Gastrocnemius medialis (tissue), 4 donors: ENCODE data around the gene PCNX3. TPM values are rescaled to one million over a fixed set of nuclear protein-coding genes. Genes with fewer than 3 reads are reported as not detected.

Experiments
- ATAC-seq, 2 donors: fragments of 150-250 bp; one replicate each; pipeline ENCODE4 v1.9.1; 2016
- DNase-seq, 2 donors: peaks; one replicate each; pipeline ENCODE4 v3.0.0-alpha.2; 2019
- H3K27ac ChIP-seq, 4 donors: fragments of 200-600 bp; sonication (generic); 1 replicate in 1 of 4; 2 replicates in 3 of 4; pipeline ENCODE4 v1.5.1; 2016 to 2018; ENCODE audit warnings: mild to moderate bottlenecking in 2 of 4, moderate library complexity in 1 of 4
- H3K27me3 ChIP-seq, 3 donors: fragments of 200-600 bp; sonication (generic) in 2 of 3; 1 replicate in 1 of 3; 2 replicates in 2 of 3; pipeline versions ENCODE4 v1.5.1 to v1.6.0; 2016 to 2019; ENCODE audit warnings: mild to moderate bottlenecking in 1 of 3, moderate library complexity in 1 of 3
- H3K36me3 ChIP-seq, 2 donors: fragments of 200-600 bp; sonication (generic) in 1 of 2; one replicate each; pipeline ENCODE4 v1.5.1; 2017 to 2018
- H3K4me1 ChIP-seq, 2 donors: fragments of 200-600 bp; sonication (generic) in 1 of 2; one replicate each; pipeline ENCODE4 v1.5.1; 2016 to 2017; ENCODE audit warnings: mild to moderate bottlenecking in 2 of 2
- H3K4me3 ChIP-seq, 4 donors: fragments of 200-600 bp; sonication (generic) in 3 of 4; 1 replicate in 1 of 4; 2 replicates in 3 of 4; pipeline ENCODE4 v1.5.1; 2016 to 2019; ENCODE audit warnings: mild to moderate bottlenecking in 2 of 4
- H3K9me3 ChIP-seq, 3 donors: fragments of 200-600 bp; sonication (generic) in 2 of 3; 1 replicate in 1 of 3; 2 replicates in 2 of 3; pipeline ENCODE4 v1.5.1; 2016 to 2019
- CTCF ChIP-seq, 5 experiments: fragments of 450-650 bp in 3 of 5; fragments of 200-600 bp in 2 of 5; sonication (generic) in 2 of 5; IDR thresholded peaks in 4 of 5; conservative IDR thresholded peaks in 1 of 5; 1 replicate in 4 of 5; 2 replicates in 1 of 5; pipeline ENCODE4 v1.5.1; 2016 to 2019; ENCODE audit warnings: antibody characterized with exemption in 5 of 5, mild to moderate bottlenecking in 3 of 5, moderate library complexity in 3 of 5
- POLR2A ChIP-seq, 2 donors: fragments of 450-650 bp; IDR thresholded peaks; one replicate each; pipeline ENCODE4 v1.6.1; 2017; ENCODE audit warnings: antibody characterized with exemption in 2 of 2, mild to moderate bottlenecking in 2 of 2, moderate library complexity in 2 of 2
- in situ Hi-C, 4 donors: fragments of 200-750 bp; cut with MboI; loops; one replicate each; pipeline versions ENCODE4 v1.15.0 to v1.8.0; 2017; ENCODE audit warnings: low sequenced_read_pairs in 4 of 4
- intact Hi-C: fragments of 100-400 bp; cut with DNase I; formaldehyde crosslinking; loops from one replicate; pipeline ENCODE4 v1.15.1; 2023; ENCODE audit warnings: low total_unique reads
- total RNA-seq, 4 donors: library from RNA; depleted of rRNA; stranded (reverse); fragments of >200 nt; gene quantifications; one replicate each; pipeline versions ENCODE4 v1.1.0 to v1.2.3, GENCODE V29; 2016

Gene PCNX3
- total RNA-seq, 4 donors from 2014 or later: 7.6 to 15.6 (median 13.1) TPM

GRCh38 chr11:65604258-65604657, 11.3 kb upstream of the PCNX3 start:
- Histone ChIP-seq H3K4me1 (peaks cover 12 to 18% of the 10 kb centered on the region in 2 donors), H3K36me3 (peaks cover 0 to 34% of the 10 kb centered on the region in 2 donors), H3K4me3 (no peak overlapping the region), H3K27me3 (no peaks in the 10 kb centered on the region), H3K9me3 (no peaks in the 10 kb centered on the region), H3K27ac (no peak overlapping the region)
- TF ChIP-seq CTCF (IDR thresholded peaks at IDR 0.05 in 4 of 5, conservative IDR thresholded peaks at IDR 0.05 in 1 of 5): no peak
- no peak for TF ChIP-seq POLR2A (IDR thresholded peaks at IDR 0.05)
- in situ Hi-C loops (no loop called here), intact Hi-C loops (no loop called here)
- DNase-seq (no peak), ATAC-seq (no peak)

GRCh38 chr11:65606876-65607613, 8.5 kb upstream of the PCNX3 start:
- ATAC-seq: peak; percentile 91 to 95
- TF ChIP-seq CTCF (IDR thresholded peaks at IDR 0.05 in 4 of 5, conservative IDR thresholded peaks at IDR 0.05 in 1 of 5): no peak
- no peak for TF ChIP-seq POLR2A (IDR thresholded peaks at IDR 0.05)
- Histone ChIP-seq H3K27ac (peak overlapping the region; percentile 79 to 92 (median 82)), H3K4me1 (peaks cover 28 to 40% of the 10 kb centered on the region in 2 donors), H3K9me3 (no peaks in the 10 kb centered on the region), H3K27me3 (no peaks in the 10 kb centered on the region), H3K36me3 (peaks cover 0 to 30% of the 10 kb centered on the region in 2 donors), H3K4me3 (peak overlapping the region; percentile 45 to 70 (median 48))
- intact Hi-C loops: no loop called here
- DNase-seq: peak; percentile 93 to 96
- in situ Hi-C loops: no loop called here

GRCh38 chr11:65607614-65608426, 7.8 kb upstream of the PCNX3 start:
- Histone ChIP-seq H3K36me3 (peaks cover 0 to 30% of the 10 kb centered on the region in 2 donors), H3K9me3 (no peaks in the 10 kb centered on the region), H3K4me3 (peak overlapping the region; percentile 45 to 70 (median 48)), H3K4me1 (peaks cover 36 to 47% of the 10 kb centered on the region in 2 donors), H3K27ac (peak overlapping the region; percentile 79 to 92 (median 82)), H3K27me3 (no peaks in the 10 kb centered on the region)
- no peak for DNase-seq
- in situ Hi-C loops (no loop called here), intact Hi-C loops (no loop called here)
- ATAC-seq: no peak
- TF ChIP-seq POLR2A (IDR thresholded peaks at IDR 0.05): no peak
- no peak for TF ChIP-seq CTCF (IDR thresholded peaks at IDR 0.05 in 4 of 5, conservative IDR thresholded peaks at IDR 0.05 in 1 of 5)

- ATAC-seq: no peak
- Histone ChIP-seq H3K36me3 (peaks cover 0 to 17% of the 10 kb centered on the region in 2 donors), H3K4me1 (peaks cover 38 to 59% of the 10 kb centered on the region in 2 donors), H3K9me3 (no peaks in the 10 kb centered on the region), H3K27ac (peak overlapping the region; percentile 11 to 93 (median 54)), H3K4me3 (no peak overlapping the region), H3K27me3 (no peaks in the 10 kb centered on the region)
- DNase-seq: no peak
- in situ Hi-C loops (no loop called here), intact Hi-C loops (no loop called here)
- TF ChIP-seq POLR2A (IDR thresholded peaks at IDR 0.05): no peak
- TF ChIP-seq CTCF (IDR thresholded peaks at IDR 0.05 in 4 of 5, conservative IDR thresholded peaks at IDR 0.05 in 1 of 5): no peak
These were observed 6.3 kb upstream of the PCNX3 start for GRCh38 chr11:65609229-65609628.
